BLaER1 treated with 17β-estradiol and CSF1 and Interleukin-3, amounts not matched to agents 10 nM and 100 nM (cell line): ENCODE data around the gene UNCX.
"Not testable (repeated sequence)": the region's sequence is repeated elsewhere in the genome, so short reads cannot be mapped to it uniquely, and the experiment has no call there.

ENCODE experiments used
- H3K27ac ChIP-seq, 11 experiments: shearing (Covaris generic); formaldehyde crosslinking; 2 replicates each; pipeline ENCODE4 v1.8.1; 2022
- H3K27me3 ChIP-seq, 11 experiments: shearing (Covaris generic); formaldehyde crosslinking; 2 replicates each; pipeline ENCODE4 v1.8.1; 2022
- H3K36me3 ChIP-seq, 11 experiments: shearing (Covaris generic); formaldehyde crosslinking; 2 replicates each; pipeline ENCODE4 v1.8.1; 2022
- H3K4me1 ChIP-seq, 10 experiments: shearing (Covaris generic); formaldehyde crosslinking; 2 replicates each; pipeline ENCODE4 v1.8.1; 2022
- H3K4me2 ChIP-seq, 11 experiments: shearing (Covaris generic); formaldehyde crosslinking; 2 replicates each; pipeline ENCODE4 v1.8.1; 2022
- H3K4me3 ChIP-seq, 10 experiments: shearing (Covaris generic); formaldehyde crosslinking; 2 replicates each; pipeline ENCODE4 v1.8.1; 2022
- H3K9ac ChIP-seq, 11 experiments: shearing (Covaris generic); formaldehyde crosslinking; 2 replicates each; pipeline ENCODE4 v1.8.1; 2022
- H3K9me3 ChIP-seq, 11 experiments: shearing (Covaris generic); formaldehyde crosslinking; replicated peaks in 1 of 11; 2 replicates each; pipeline ENCODE4 v1.8.1; 2022
- H4K20me1 ChIP-seq, 11 experiments: shearing (Covaris generic); formaldehyde crosslinking; 2 replicates each; pipeline ENCODE4 v1.8.1; 2022
- Cebpa-rat ChIP-seq, 11 experiments: shearing (Covaris generic); IDR thresholded peaks; 2 replicates each; pipeline ENCODE4 v1.8.1; 2022

UNCX gene

DNA sequence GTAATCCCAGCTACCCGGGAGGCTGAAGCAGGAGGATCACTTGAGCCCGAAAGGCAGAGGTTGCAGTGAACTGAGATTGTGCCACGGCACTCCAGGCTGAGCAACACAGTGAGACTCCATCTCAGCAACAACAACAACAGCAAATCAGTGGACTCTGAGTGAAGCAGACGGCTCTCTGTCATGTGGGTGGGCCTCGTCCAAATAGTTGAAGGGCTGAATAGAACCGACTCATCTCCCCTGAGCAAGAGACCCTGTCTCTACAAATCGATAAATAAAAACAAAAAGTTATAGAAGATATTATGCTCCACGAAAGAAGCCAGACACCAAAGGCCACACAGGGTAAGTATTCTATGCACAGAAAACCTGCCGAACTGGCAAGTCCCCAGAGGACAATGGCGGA, 45.9 kb downstream of the UNCX start:
- H3K4me3 ChIP-seq: no peak overlapping the region
- no peaks in the 10 kb centered on the region for H3K36me3 ChIP-seq
- no peak for TF ChIP-seq Cebpa-rat (IDR thresholded peaks at IDR 0.05)
- H3K9me3 ChIP-seq: no peaks in the 10 kb centered on the region; a peak in 1 of 22 replicates
- H3K4me2 ChIP-seq: no peak overlapping the region
- H3K4me1 ChIP-seq: no peaks in the 10 kb centered on the region
- no peak overlapping the region for H3K27ac ChIP-seq
- H3K9ac ChIP-seq: no peak overlapping the region
- H4K20me1 ChIP-seq: no peaks in the 10 kb centered on the region
- no peaks in the 10 kb centered on the region for H3K27me3 ChIP-seq

GRCh38 chr7:1279041-1279440, 46.4 kb downstream of the UNCX start:
- no peak for TF ChIP-seq Cebpa-rat (IDR thresholded peaks at IDR 0.05)
- Histone ChIP-seq H3K27ac (no peak overlapping the region), H3K9me3 (no peaks in the 10 kb centered on the region; a peak in 1 of 22 replicates), H4K20me1 (no peaks in the 10 kb centered on the region; a peak in 1 of 22 replicates), H3K4me1 (peaks cover 0 to 3% (median under 1%) of the 10 kb centered on the region in 10 experiments; a peak in 5 of 20 replicates), H3K9ac (no peak overlapping the region), H3K36me3 (no peaks in the 10 kb centered on the region), H3K27me3 (no peaks in the 10 kb centered on the region), H3K4me3 (no peak overlapping the region), H3K4me2 (no peak overlapping the region)

DNA sequence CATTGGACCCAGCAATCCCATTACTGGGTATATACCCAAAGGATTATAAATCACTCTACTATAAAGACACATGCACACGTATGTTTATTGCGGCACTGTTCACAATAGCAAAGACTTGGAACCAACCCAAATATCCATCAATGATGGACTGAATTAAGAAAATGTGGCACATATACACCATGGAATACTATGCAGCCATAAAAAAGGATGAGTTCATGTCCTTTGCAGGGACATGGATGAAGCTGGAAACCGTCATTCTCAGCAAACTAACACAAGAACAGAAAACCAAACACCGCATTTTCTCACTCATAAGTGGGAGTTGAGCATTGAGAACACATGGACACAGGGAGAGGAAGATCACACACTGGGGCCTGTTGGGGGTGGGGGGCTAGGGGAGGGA, 47.2 kb downstream of the UNCX start:
- not testable (repeated sequence) for H3K9ac ChIP-seq, H3K4me1 ChIP-seq, H3K27me3 ChIP-seq, H4K20me1 ChIP-seq, H3K4me3 ChIP-seq, H3K27ac ChIP-seq, H3K9me3 ChIP-seq, H3K4me2 ChIP-seq, H3K36me3 ChIP-seq

GRCh38 chr7:1281068-1281467, 48.4 kb downstream of the UNCX start:
- Histone ChIP-seq H3K9me3 (no peaks in the 10 kb centered on the region; a peak in 1 of 22 replicates), H3K36me3 (no peaks in the 10 kb centered on the region), H4K20me1 (no peaks in the 10 kb centered on the region; a peak in 2 of 22 replicates), H3K4me3 (no peak overlapping the region), H3K27ac (no peak overlapping the region), H3K9ac (no peak overlapping the region), H3K4me1 (peaks cover 0 to 7% (median 2%) of the 10 kb centered on the region in 10 experiments; a peak in 5 of 20 replicates), H3K4me2 (no peak overlapping the region), H3K27me3 (no peaks in the 10 kb centered on the region)
- TF ChIP-seq Cebpa-rat (IDR thresholded peaks at IDR 0.05): no peak

GRCh38 chr7:1282679-1283078, 50.0 kb downstream of the UNCX start:
- no peaks in the 10 kb centered on the region for H3K36me3 ChIP-seq
- no peak overlapping the region for H3K4me2 ChIP-seq
- no peaks in the 10 kb centered on the region; a peak in 1 of 22 replicates for H3K9me3 ChIP-seq
- H3K27ac ChIP-seq: no peak overlapping the region
- no peak for TF ChIP-seq Cebpa-rat (IDR thresholded peaks at IDR 0.05)
- H3K4me3 ChIP-seq: no peak overlapping the region
- no peaks in the 10 kb centered on the region; a peak in 2 of 22 replicates for H4K20me1 ChIP-seq
- H3K9ac ChIP-seq: no peak overlapping the region
- peaks cover 0 to 9% (median 2%) of the 10 kb centered on the region in 10 experiments; a peak in 5 of 20 replicates for H3K4me1 ChIP-seq
- H3K27me3 ChIP-seq: no peaks in the 10 kb centered on the region

DNA sequence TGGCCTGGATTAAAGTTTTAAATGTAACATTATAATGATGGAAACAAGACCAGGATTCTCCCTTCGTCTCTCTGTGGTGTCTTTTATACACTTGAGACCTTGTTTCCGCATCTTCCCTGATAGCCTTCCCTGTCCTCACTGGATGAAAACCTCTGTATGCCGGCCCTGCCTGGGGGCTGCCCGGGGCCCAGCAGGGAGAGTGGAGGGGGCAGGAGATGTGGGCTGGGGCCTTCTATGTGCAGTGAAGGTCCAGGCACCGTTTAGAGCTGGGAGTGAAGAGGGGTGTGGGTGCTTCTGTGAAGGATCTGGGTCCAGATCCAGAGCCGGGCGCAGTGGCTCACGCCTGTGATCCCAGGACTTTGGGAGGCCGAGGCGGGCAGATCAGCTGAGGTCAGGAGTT, 50.7 kb downstream of the UNCX start:
- no peak overlapping the region for H3K27ac ChIP-seq
- no peaks in the 10 kb centered on the region for H3K36me3 ChIP-seq
- peaks cover 0 to 10% (median 2%) of the 10 kb centered on the region in 10 experiments; a peak in 5 of 20 replicates for H3K4me1 ChIP-seq
- no peak overlapping the region for H3K4me2 ChIP-seq
- no peak overlapping the region for H3K9ac ChIP-seq
- H3K4me3 ChIP-seq: no peak overlapping the region
- peaks cover 0 to 5% (median 0%) of the 10 kb centered on the region in 11 experiments; a peak in 2 of 22 replicates for H3K27me3 ChIP-seq
- no peaks in the 10 kb centered on the region; a peak in 1 of 22 replicates for H3K9me3 ChIP-seq
- H4K20me1 ChIP-seq: no peaks in the 10 kb centered on the region; a peak in 2 of 22 replicates
- no peak for TF ChIP-seq Cebpa-rat (IDR thresholded peaks at IDR 0.05)

GRCh38 chr7:1283941-1284742, 51.5 kb downstream of the UNCX start:
- Histone ChIP-seq H3K36me3 (no peaks in the 10 kb centered on the region), H4K20me1 (no peaks in the 10 kb centered on the region; a peak in 2 of 22 replicates), H3K27me3 (peaks cover 2 to 13% (median 7%) of the 10 kb centered on the region in 11 experiments), H3K27ac (no peak overlapping the region), H3K4me2 (peak overlapping the region in 3 of 11 experiments; percentile 4 to 18 (median 11); a peak in 4 of 22 replicates), H3K9me3 (no peaks in the 10 kb centered on the region; a peak in 1 of 22 replicates), H3K4me1 (peaks cover 0 to 10% (median 2%) of the 10 kb centered on the region in 10 experiments; a peak in 5 of 20 replicates), H3K4me3 (no peak overlapping the region), H3K9ac (peak overlapping the region in 1 of 11 experiments; percentile 5; a peak in 1 of 22 replicates)
- no peak for TF ChIP-seq Cebpa-rat (IDR thresholded peaks at IDR 0.05)

- TF ChIP-seq Cebpa-rat (IDR thresholded peaks at IDR 0.05): no peak
- Histone ChIP-seq H3K4me3 (no peak overlapping the region), H3K27me3 (peaks cover 10 to 20% (median 14%) of the 10 kb centered on the region in 11 experiments), H4K20me1 (no peaks in the 10 kb centered on the region; a peak in 2 of 22 replicates), H3K36me3 (no peaks in the 10 kb centered on the region), H3K4me1 (peaks cover 0 to 16% (median 7%) of the 10 kb centered on the region in 10 experiments; a peak in 12 of 20 replicates), H3K4me2 (peak overlapping the region in 1 of 11 experiments; percentile 18; a peak in 1 of 22 replicates), H3K9me3 (no peaks in the 10 kb centered on the region), H3K9ac (no peak overlapping the region; a peak in 1 of 22 replicates), H3K27ac (no peak overlapping the region)
These were observed 52.2 kb downstream of the UNCX start for GRCh38 chr7:1284743-1285458.
